HAP-1 (cell line): ENCODE results near the gene CYP4F22.
"Not testable (repeated sequence)": the region's sequence is repeated elsewhere in the genome, so short reads cannot be mapped to it uniquely, and the experiment has no call there.

Experiments used
- DNase-seq, 2 experiments: peaks; one replicate each; pipeline ENCODE4 v3.0.0-alpha.2; 2016 to 2020; ENCODE audit warnings: low spot score in 2 of 2
- H3K27me3 ChIP-seq: fragments of 250-450 bp; sonication (Bioruptor Pico); 2 replicates; pipeline ENCODE4 v1.5.1; 2020; ENCODE audit warnings: low read depth, mild to moderate bottlenecking, moderate library complexity
- H3K36me3 ChIP-seq: fragments of 250-450 bp; sonication (Bioruptor Pico); replicated peaks from 2 replicates; pipeline ENCODE4 v1.5.1; 2020; ENCODE audit warnings: mild to moderate bottlenecking
- H3K4me1 ChIP-seq: fragments of 250-450 bp; sonication (Bioruptor Pico); 2 replicates; pipeline ENCODE4 v1.5.1; 2020; ENCODE audit warnings: mild to moderate bottlenecking
- H3K4me3 ChIP-seq: fragments of 250-450 bp; sonication (Bioruptor Pico); 2 replicates; pipeline ENCODE4 v1.5.1; 2020; ENCODE audit warnings: mild to moderate bottlenecking, moderate library complexity
- H3K9me3 ChIP-seq: fragments of 250-450 bp; sonication (Bioruptor Pico); 2 replicates; pipeline ENCODE4 v1.5.1; 2020; ENCODE audit warnings: mild to moderate bottlenecking, moderate library complexity
- in situ Hi-C: fragments of 300-500 bp; cut with MboI; formaldehyde crosslinking; loops from 3 replicates; pipeline ENCODE4 v1.14.3; 2020; ENCODE audit warnings: low sequenced_read_pairs, inconsistent platforms, mixed read lengths

The CYP4F22 gene

DNA sequence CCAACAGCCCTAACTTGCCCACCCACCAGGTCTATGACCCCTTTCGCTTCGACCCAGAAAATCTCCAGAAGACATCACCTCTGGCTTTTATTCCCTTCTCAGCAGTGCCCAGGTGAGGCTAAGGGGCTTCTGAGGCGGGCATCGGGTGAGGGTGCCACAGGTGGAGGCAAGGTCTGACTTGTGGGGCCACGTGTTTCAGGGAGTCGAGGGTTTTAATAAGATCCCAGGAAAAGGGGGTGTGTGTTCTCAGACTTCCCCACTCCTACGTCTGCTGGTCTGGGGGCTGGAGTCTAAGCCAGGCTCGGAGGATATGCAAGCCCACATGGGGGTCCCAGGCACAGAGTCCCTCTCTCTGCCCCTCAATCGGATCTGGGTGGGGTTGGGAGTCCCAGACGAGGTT, 75.8 kb downstream of the CYP4F22 start:
- Histone ChIP-seq H3K4me1 (no peaks in the 10 kb centered on the region), H3K27me3 (no peaks in the 10 kb centered on the region), H3K4me3 (peak overlapping the region; percentile 24), H3K9me3 (no peaks in the 10 kb centered on the region), H3K36me3 (no peaks in the 10 kb centered on the region)
- in situ Hi-C loops = no loop called here
- DNase-seq = no peak

DNA sequence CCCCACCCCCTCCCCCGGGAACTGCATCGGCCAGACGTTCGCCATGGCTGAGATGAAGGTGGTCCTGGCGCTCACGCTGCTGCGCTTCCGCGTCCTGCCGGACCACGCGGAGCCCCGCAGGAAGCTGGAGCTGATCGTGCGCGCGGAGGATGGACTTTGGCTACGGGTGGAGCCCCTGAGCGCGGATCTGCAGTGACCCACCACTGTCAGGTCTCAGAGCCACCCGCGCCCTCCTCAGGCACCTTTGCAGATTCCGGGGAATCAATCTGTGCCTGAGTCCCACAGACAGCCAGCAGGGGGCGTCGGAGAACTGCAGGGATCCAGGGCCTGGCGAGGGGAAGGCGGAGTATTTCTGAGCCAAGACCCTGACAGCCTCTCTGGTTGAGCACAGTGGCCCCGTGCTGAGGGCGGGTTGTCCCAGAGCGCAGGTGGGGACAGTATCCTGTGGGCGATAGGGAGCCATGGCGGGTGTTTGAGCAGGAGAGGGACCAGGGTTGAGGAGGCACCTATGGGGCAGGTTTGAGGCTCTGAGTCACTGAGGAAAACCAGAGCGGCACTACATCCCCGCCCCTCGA, 76.3 kb downstream of the CYP4F22 start:
- Histone ChIP-seq H3K4me3 (peak overlapping the region; percentile 24), H3K27me3 (no peaks in the 10 kb centered on the region), H3K4me1 (no peaks in the 10 kb centered on the region), H3K36me3 (no peaks in the 10 kb centered on the region), H3K9me3 (no peaks in the 10 kb centered on the region)
- DNase-seq = peak; percentile 72 to 94
- in situ Hi-C loops = no loop called here

GRCh38 chr19:15587663-15588062, 79.3 kb downstream of the CYP4F22 start:
- H3K9me3 ChIP-seq = no peaks in the 10 kb centered on the region
- in situ Hi-C loops = no loop called here
- DNase-seq = no peak
- no peaks in the 10 kb centered on the region for H3K27me3 ChIP-seq
- no peak overlapping the region for H3K4me3 ChIP-seq
- H3K4me1 ChIP-seq = no peaks in the 10 kb centered on the region
- H3K36me3 ChIP-seq = no peaks in the 10 kb centered on the region

DNA sequence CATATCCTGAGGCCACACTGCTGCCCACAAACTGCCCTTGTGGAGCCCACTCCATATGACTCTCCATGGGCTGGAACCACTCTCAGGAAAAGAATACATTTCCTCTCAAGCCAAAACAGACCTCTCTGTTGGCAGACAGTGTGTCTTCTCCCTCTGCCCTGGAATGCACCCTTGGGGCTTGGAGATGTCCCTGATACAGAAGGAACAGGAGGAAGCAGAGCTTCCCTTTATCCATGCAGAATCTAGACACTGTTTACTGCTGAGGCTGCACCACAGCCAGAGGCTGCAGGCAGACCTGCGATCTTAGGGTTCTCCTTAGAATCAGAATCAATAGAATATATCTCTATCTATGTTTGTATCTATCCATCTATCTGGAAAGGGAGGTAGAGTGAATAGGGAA, 79.9 kb downstream of the CYP4F22 start:
- Histone ChIP-seq H3K9me3 (no peaks in the 10 kb centered on the region), H3K4me3 (no peak overlapping the region), H3K36me3 (no peaks in the 10 kb centered on the region), H3K27me3 (no peaks in the 10 kb centered on the region), H3K4me1 (no peaks in the 10 kb centered on the region)
- DNase-seq = no peak
- in situ Hi-C loops = no loop called here

GRCh38 chr19:15589760-15590451, 81.6 kb downstream of the CYP4F22 start:
- Histone ChIP-seq H3K9me3 (no peaks in the 10 kb centered on the region), H3K4me1 (no peaks in the 10 kb centered on the region), H3K4me3 (no peak overlapping the region), H3K36me3 (no peaks in the 10 kb centered on the region), H3K27me3 (no peaks in the 10 kb centered on the region)
- in situ Hi-C loops = no loop called here
- DNase-seq = no peak

DNA sequence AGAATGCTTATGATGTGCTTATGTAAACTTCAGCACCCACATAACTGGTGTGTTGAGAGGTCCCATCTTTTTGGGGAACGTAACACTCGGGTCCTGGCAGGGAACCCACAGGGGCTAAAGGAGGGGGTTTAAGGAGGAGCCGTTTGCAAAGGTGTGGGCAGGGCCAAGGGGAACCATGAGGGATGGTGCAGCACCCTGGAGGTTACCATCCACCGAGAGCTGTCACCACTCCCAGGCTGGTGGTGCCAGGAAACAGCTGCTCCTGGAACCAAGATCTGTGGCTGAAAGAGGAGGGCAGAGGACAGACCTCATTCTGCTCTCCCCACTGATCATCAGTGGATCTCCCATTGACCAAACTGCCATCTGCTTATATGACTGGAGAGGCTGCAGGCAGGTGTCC, 83.5 kb downstream of the CYP4F22 start:
- no peak overlapping the region for H3K4me3 ChIP-seq
- in situ Hi-C loops = no loop called here
- no peaks in the 10 kb centered on the region for H3K4me1 ChIP-seq
- H3K27me3 ChIP-seq = no peaks in the 10 kb centered on the region
- no peaks in the 10 kb centered on the region; the same call in 1 of the 2 replicates for H3K9me3 ChIP-seq
- no peaks in the 10 kb centered on the region for H3K36me3 ChIP-seq
- DNase-seq = no peak

- H3K27me3 ChIP-seq, DNase-seq, H3K4me1 ChIP-seq, H3K36me3 ChIP-seq, H3K9me3 ChIP-seq, H3K4me3 ChIP-seq, in situ Hi-C loops: not testable (repeated sequence)
These were observed 84.2 kb downstream of the CYP4F22 start for GRCh38 chr19:15592506-15592905.

GRCh38 chr19:15593766-15594165, 85.4 kb downstream of the CYP4F22 start:
- in situ Hi-C loops, H3K4me1 ChIP-seq, H3K4me3 ChIP-seq, H3K27me3 ChIP-seq, H3K9me3 ChIP-seq, DNase-seq, H3K36me3 ChIP-seq: not testable (repeated sequence)

GRCh38 chr19:15595069-15595468, 86.7 kb downstream of the CYP4F22 start:
- H3K4me1 ChIP-seq = no peaks in the 10 kb centered on the region
- H3K27me3 ChIP-seq = no peaks in the 10 kb centered on the region
- H3K4me3 ChIP-seq = no peak overlapping the region
- in situ Hi-C loops = no loop called here
- no peaks in the 10 kb centered on the region; the same call in 1 of the 2 replicates for H3K9me3 ChIP-seq
- no peaks in the 10 kb centered on the region for H3K36me3 ChIP-seq
- no peak for DNase-seq
